OCI-LY3 (cell line): ENCODE measurements around the gene TTC7B.

Source experiments
- EZH2phosphoT487 ChIP-seq: fragments of 200-600 bp; shearing (Covaris generic); IDR thresholded peaks from 2 replicates; pipeline ENCODE4 v1.6.1; 2018; ENCODE audit warnings: antibody characterized with exemption, mixed run types, low read depth
- TF ChIP-seq, protein P1 (sequence below): fragments of 200-600, 300-600 bp; sonication (generic); IDR thresholded peaks from 2 replicates; pipeline ENCODE4 v1.5.1; 2014; ENCODE audit warnings: antibody characterized with exemption, low read length, low read depth

DNA sequence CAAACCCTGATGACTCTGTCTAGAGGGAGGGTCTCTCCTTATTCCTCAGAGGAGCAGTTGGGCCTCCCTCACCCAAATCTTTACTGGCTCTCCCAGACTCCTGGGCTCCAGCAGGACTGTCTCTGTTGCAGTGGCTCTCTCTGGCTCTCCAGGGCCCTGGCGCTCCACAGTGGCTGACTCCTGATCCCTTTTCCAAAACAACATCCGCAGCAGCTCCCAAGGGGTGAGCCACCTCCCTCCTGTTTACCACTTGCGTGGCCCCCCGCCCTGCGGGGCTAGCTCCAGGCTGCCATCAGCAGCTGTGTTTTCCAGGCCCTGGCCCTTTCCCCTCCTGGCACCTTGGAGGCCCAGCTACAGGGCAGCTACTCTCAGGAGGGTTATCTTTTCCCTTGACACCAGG lies 295.9 kb downstream of the TTC7B start:
- TF ChIP-seq, protein P1, sequence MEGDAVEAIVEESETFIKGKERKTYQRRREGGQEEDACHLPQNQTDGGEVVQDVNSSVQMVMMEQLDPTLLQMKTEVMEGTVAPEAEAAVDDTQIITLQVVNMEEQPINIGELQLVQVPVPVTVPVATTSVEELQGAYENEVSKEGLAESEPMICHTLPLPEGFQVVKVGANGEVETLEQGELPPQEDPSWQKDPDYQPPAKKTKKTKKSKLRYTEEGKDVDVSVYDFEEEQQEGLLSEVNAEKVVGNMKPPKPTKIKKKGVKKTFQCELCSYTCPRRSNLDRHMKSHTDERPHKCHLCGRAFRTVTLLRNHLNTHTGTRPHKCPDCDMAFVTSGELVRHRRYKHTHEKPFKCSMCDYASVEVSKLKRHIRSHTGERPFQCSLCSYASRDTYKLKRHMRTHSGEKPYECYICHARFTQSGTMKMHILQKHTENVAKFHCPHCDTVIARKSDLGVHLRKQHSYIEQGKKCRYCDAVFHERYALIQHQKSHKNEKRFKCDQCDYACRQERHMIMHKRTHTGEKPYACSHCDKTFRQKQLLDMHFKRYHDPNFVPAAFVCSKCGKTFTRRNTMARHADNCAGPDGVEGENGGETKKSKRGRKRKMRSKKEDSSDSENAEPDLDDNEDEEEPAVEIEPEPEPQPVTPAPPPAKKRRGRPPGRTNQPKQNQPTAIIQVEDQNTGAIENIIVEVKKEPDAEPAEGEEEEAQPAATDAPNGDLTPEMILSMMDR = no peak
- no peak for TF ChIP-seq EZH2phosphoT487
